Measurements from ENCODE around the gene TPM2.
A peak's percentile ranks its signal among the peaks of the same experiment; 100 is the strongest.

- TF ChIP-seq, protein P1, sequence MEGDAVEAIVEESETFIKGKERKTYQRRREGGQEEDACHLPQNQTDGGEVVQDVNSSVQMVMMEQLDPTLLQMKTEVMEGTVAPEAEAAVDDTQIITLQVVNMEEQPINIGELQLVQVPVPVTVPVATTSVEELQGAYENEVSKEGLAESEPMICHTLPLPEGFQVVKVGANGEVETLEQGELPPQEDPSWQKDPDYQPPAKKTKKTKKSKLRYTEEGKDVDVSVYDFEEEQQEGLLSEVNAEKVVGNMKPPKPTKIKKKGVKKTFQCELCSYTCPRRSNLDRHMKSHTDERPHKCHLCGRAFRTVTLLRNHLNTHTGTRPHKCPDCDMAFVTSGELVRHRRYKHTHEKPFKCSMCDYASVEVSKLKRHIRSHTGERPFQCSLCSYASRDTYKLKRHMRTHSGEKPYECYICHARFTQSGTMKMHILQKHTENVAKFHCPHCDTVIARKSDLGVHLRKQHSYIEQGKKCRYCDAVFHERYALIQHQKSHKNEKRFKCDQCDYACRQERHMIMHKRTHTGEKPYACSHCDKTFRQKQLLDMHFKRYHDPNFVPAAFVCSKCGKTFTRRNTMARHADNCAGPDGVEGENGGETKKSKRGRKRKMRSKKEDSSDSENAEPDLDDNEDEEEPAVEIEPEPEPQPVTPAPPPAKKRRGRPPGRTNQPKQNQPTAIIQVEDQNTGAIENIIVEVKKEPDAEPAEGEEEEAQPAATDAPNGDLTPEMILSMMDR (IDR thresholded peaks at IDR 0.05) = no peak
- TF ChIP-seq POLR2A (IDR thresholded peaks at IDR 0.05) (no peak), POLR2AphosphoS5 (IDR thresholded peaks at IDR 0.05; ENCODE audit: insufficient read depth in 1 of 2, low read depth in 1 of 2) (peak in 1 of 2 donors; percentile 28)
These were observed 7.0 kb downstream of the TPM2 start for GRCh38 chr9:35682520-35683315.
